Osteoblast (primary cell): ENCODE measurements around the gene DOCK10. TPM values are rescaled to one million over a fixed set of nuclear protein-coding genes. Genes with fewer than 3 reads are reported as not detected.

ENCODE experiments used
- DNase-seq: peaks from one replicate; pipeline ENCODE4 v3.0.0; 2011; ENCODE audit warnings: low spot score, mixed read lengths; ENCODE audit not compliant: insufficient read length; ENCODE audit errors: missing footprints
- H2AFZ ChIP-seq: 2 replicates; pipeline ENCODE4 v1.6.0; 2011; ENCODE audit warnings: mild to moderate bottlenecking, low read length
- H3K27ac ChIP-seq: 2 replicates; pipeline ENCODE4 v1.5.1; 2011; ENCODE audit warnings: mild to moderate bottlenecking, low read depth, low read length, moderate library complexity
- H3K27me3 ChIP-seq: 2 replicates; pipeline ENCODE4 v1.6.0; 2012; ENCODE audit warnings: mild to moderate bottlenecking, control low read depth, inconsistent platforms, low read length, moderate library complexity; ENCODE audit not compliant: insufficient read depth
- H3K36me3 ChIP-seq: 2 replicates; pipeline ENCODE4 v1.5.1; 2011; ENCODE audit warnings: mild to moderate bottlenecking, low read length, control low read depth, moderate library complexity; ENCODE audit not compliant: insufficient read depth
- H3K4me1 ChIP-seq: 2 replicates; pipeline ENCODE4 v1.5.1; 2011; ENCODE audit warnings: mild to moderate bottlenecking, low read length, control low read depth, moderate library complexity; ENCODE audit not compliant: insufficient read depth
- H3K4me2 ChIP-seq: 2 replicates; pipeline ENCODE4 v1.6.0; 2011; ENCODE audit warnings: mild to moderate bottlenecking, low read length; ENCODE audit not compliant: insufficient read depth
- H3K4me3 ChIP-seq: fragments of 200-600 bp; sonication (generic); 3 replicates; pipeline ENCODE4 v1.5.1; 2012; ENCODE audit warnings: mild to moderate bottlenecking, low read length, inconsistent platforms; ENCODE audit not compliant: insufficient read depth
- H3K79me2 ChIP-seq: 2 replicates; pipeline ENCODE4 v1.6.0; 2012; ENCODE audit warnings: mild to moderate bottlenecking, low read length, control low read depth, inconsistent platforms; ENCODE audit not compliant: insufficient read depth
- H3K9me3 ChIP-seq: 2 replicates; pipeline ENCODE4 v1.5.1; 2011; ENCODE audit warnings: low read depth, low read length, control low read depth
- H4K20me1 ChIP-seq: 2 replicates; pipeline ENCODE4 v1.6.0; 2012; ENCODE audit warnings: mild to moderate bottlenecking, low read length, control low read depth; ENCODE audit not compliant: insufficient read depth
- CTCF ChIP-seq: IDR thresholded peaks from 2 replicates; pipeline ENCODE4 v1.5.1; 2011; ENCODE audit warnings: mild to moderate bottlenecking, low read depth, low read length, moderate library complexity; ENCODE audit errors: extremely low read depth
- total RNA-seq: library from RNA; depleted of rRNA; stranded (reverse); fragments of >200 nt; gene quantifications from 2 replicates; pipeline ENCODE4 v1.2.3, GENCODE V29; 2012

The DOCK10 gene
- total RNA-seq, 1 donor: 33.3 TPM

GRCh38 chr2:225030893-225031292, 11.4 kb downstream of the DOCK10 start:
- Histone ChIP-seq H2AFZ (no peak overlapping the region), H3K4me3 (no peak overlapping the region), H3K79me2 (peaks cover 95% of the 10 kb centered on the region), H3K27me3 (no peaks in the 10 kb centered on the region), H4K20me1 (no peaks in the 10 kb centered on the region), H3K36me3 (peaks cover 10% of the 10 kb centered on the region), H3K4me1 (peaks cover 28% of the 10 kb centered on the region), H3K9me3 (no peaks in the 10 kb centered on the region), H3K27ac (no peak overlapping the region), H3K4me2 (no peak overlapping the region)
- no peak for TF ChIP-seq CTCF
- DNase-seq: no peak

GRCh38 chr2:225030203-225030602, 12.1 kb downstream of the DOCK10 start:
- no peak for DNase-seq
- Histone ChIP-seq H3K4me1 (peaks cover 35% of the 10 kb centered on the region), H2AFZ (no peak overlapping the region), H3K4me2 (peak overlapping the region; percentile 31), H4K20me1 (no peaks in the 10 kb centered on the region), H3K79me2 (peaks cover 96% of the 10 kb centered on the region), H3K27ac (peak overlapping the region; percentile 45), H3K9me3 (no peaks in the 10 kb centered on the region), H3K36me3 (peaks cover 10% of the 10 kb centered on the region), H3K27me3 (no peaks in the 10 kb centered on the region), H3K4me3 (no peak overlapping the region)
- no peak for TF ChIP-seq CTCF

GRCh38 chr2:225028572-225028971, 13.7 kb downstream of the DOCK10 start:
- no peak overlapping the region for H2AFZ ChIP-seq
- no peaks in the 10 kb centered on the region for H4K20me1 ChIP-seq
- H3K79me2 ChIP-seq: peaks cover 96% of the 10 kb centered on the region
- no peaks in the 10 kb centered on the region for H3K9me3 ChIP-seq
- no peak overlapping the region for H3K27ac ChIP-seq
- H3K4me1 ChIP-seq: peaks cover 39% of the 10 kb centered on the region
- H3K4me2 ChIP-seq: no peak overlapping the region
- H3K36me3 ChIP-seq: peaks cover 5% of the 10 kb centered on the region
- H3K27me3 ChIP-seq: no peaks in the 10 kb centered on the region
- no peak overlapping the region for H3K4me3 ChIP-seq
- no peak for TF ChIP-seq CTCF
- DNase-seq: no peak

- no peak for DNase-seq
Measured at GRCh38 chr2:225027061-225027762, 15.1 kb downstream of the DOCK10 start.

More at GRCh38 chr2:225027061-225027762, 15.1 kb downstream of the DOCK10 start:
- no peaks in the 10 kb centered on the region for H4K20me1 ChIP-seq
- peak overlapping the region; percentile 35 for H3K4me2 ChIP-seq
- no peak overlapping the region for H3K4me3 ChIP-seq
- H3K79me2 ChIP-seq: peaks cover 97% of the 10 kb centered on the region
- peak overlapping the region; percentile 81 for H3K27ac ChIP-seq
- peaks cover 41% of the 10 kb centered on the region for H3K4me1 ChIP-seq
- no peaks in the 10 kb centered on the region for H3K9me3 ChIP-seq
- no peaks in the 10 kb centered on the region for H3K27me3 ChIP-seq
- no peak overlapping the region for H2AFZ ChIP-seq
- TF ChIP-seq CTCF: no peak
- peaks cover 5% of the 10 kb centered on the region for H3K36me3 ChIP-seq
